GM12878 (cell line): Measurements from ENCODE around the gene ZNF148. TPM values are rescaled to one million over a fixed set of nuclear protein-coding genes. Genes with fewer than 3 reads are reported as not detected.

ENCODE experiments used
- ATAC-seq: fragments of 200-7000 bp; cut with Tn5 transposase; 3 replicates; pipeline ENCODE4 v1.9.1; 2020; ENCODE audit warnings: mild to moderate bottlenecking, moderate library complexity
- BruUV-seq: library from RNA; stranded (reverse); fragments of 400-500 nt; replicated peaks from 2 replicates; lab custom pipeline; 2021; lab: Mats Ljungman, UMichigan
- CTCF ChIA-PET: fragments of 300-600 bp; sonication (Branson Sonifier 250); formaldehyde crosslinking; extraction: SDS; loops from one replicate; lab custom pipeline; 2021; ENCODE audit warnings: inconsistent platforms; lab: Yijun Ruan, JAX
- POLR2A ChIA-PET: fragments of 350-600 bp; formaldehyde crosslinking; extraction: SDS; loops from one replicate; lab custom pipeline; 2021; ENCODE audit warnings: inconsistent platforms; lab: Charles Lee
- RAD21 ChIA-PET: fragments of 300-600 bp; sonication (Branson Sonifier 250); formaldehyde crosslinking; loops from one replicate; lab custom pipeline; 2023; ENCODE audit warnings: antibody characterized with exemption; ENCODE audit not compliant: unreplicated experiment; lab: Charles Lee
- SMC1A ChIA-PET: fragments of 300-600 bp; sonication (Branson Sonifier 250); formaldehyde crosslinking; loops from one replicate; lab custom pipeline; 2023; ENCODE audit not compliant: unreplicated experiment, uncharacterized antibody; lab: Charles Lee
- DNase-seq: peaks from one replicate; pipeline ENCODE4 v3.0.0-alpha.2; 2011; ENCODE audit warnings: low read depth, low spot score
- FAIRE-seq: peaks from 3 replicates; lab custom pipeline; 2011; peaks lifted over from hg19 to GRCh38; lab: Jason Lieb, UNC
- H2AFZ ChIP-seq: 2 replicates; pipeline ENCODE4 v1.6.0; 2011; ENCODE audit warnings: low read depth, low read length, control low read depth; ENCODE audit not compliant: control insufficient read depth
- H3K27ac ChIP-seq: 2 replicates; pipeline ENCODE4 v1.5.1; 2011; ENCODE audit warnings: control low read depth; ENCODE audit not compliant: control insufficient read depth, insufficient read depth
- H3K27me3 ChIP-seq, 2 experiments: replicated peaks in 1 of 2; 2 replicates each; pipeline versions ENCODE4 v1.6.0 to v1.6.1; 2011; ENCODE audit warnings: low read length in 1 of 2; ENCODE audit not compliant: control insufficient read depth in 2 of 2, insufficient read depth in 2 of 2
- H3K36me3 ChIP-seq, 2 experiments: 2 replicates each; pipeline ENCODE4 v1.5.1; 2011; ENCODE audit warnings: low read length in 1 of 2; ENCODE audit not compliant: control insufficient read depth in 2 of 2, insufficient read depth in 2 of 2
- H3K4me1 ChIP-seq: 2 replicates; pipeline ENCODE4 v1.6.1; 2011; ENCODE audit warnings: mild to moderate bottlenecking, low read length, moderate library complexity, mixed read lengths; ENCODE audit not compliant: control insufficient read depth, insufficient read depth
- H3K4me2 ChIP-seq: 2 replicates; pipeline ENCODE4 v1.6.0; 2011; ENCODE audit warnings: control low read depth; ENCODE audit not compliant: control insufficient read depth, insufficient read depth
- H3K4me3 ChIP-seq: fragments of 200-600 bp; sonication (generic); 2 replicates; pipeline ENCODE4 v1.5.1; 2016
- H3K79me2 ChIP-seq: 2 replicates; pipeline ENCODE4 v1.6.0; 2011; ENCODE audit warnings: low read length; ENCODE audit not compliant: control insufficient read depth, insufficient read depth
- H3K9ac ChIP-seq: 2 replicates; pipeline ENCODE4 v1.8.0; 2011; ENCODE audit warnings: low read length, control low read depth, mixed read lengths; ENCODE audit not compliant: control insufficient read depth, insufficient read depth
- H3K9me3 ChIP-seq: replicated peaks from 3 replicates; pipeline ENCODE4 v1.5.1; 2011; ENCODE audit warnings: mild to moderate bottlenecking, low read length; ENCODE audit not compliant: control insufficient read depth, insufficient read depth
- H4K20me1 ChIP-seq: 2 replicates; pipeline ENCODE4 v1.6.0; 2011; ENCODE audit not compliant: control insufficient read depth, insufficient read depth
- ATF2 ChIP-seq: IDR thresholded peaks from 2 replicates; pipeline ENCODE4 v1.6.1; 2012; ENCODE audit warnings: low read length, inconsistent platforms
- ATF7 ChIP-seq: fragments of 450-650 bp; IDR thresholded peaks from 2 replicates; pipeline ENCODE4 v1.6.1; 2016; ENCODE audit warnings: low read depth, mild to moderate bottlenecking
- HSF1 ChIP-seq: fragments of 150-350 bp; IDR thresholded peaks from 2 replicates; pipeline ENCODE4 v1.6.1; 2014; ENCODE audit warnings: mild to moderate bottlenecking, low read depth, low read length
- NRF1 ChIP-seq: conservative IDR thresholded peaks from 2 replicates; pipeline ENCODE4 v1.6.1; 2011; ENCODE audit warnings: mild to moderate bottlenecking, low read depth, low read length, improper control_type of control experiment
- POLR2AphosphoS2 ChIP-seq: IDR thresholded peaks from 2 replicates; pipeline ENCODE4 v1.6.1; 2011; ENCODE audit warnings: low read depth, mild to moderate bottlenecking, low read length, improper control_type of control experiment, moderate library complexity
- REST ChIP-seq: IDR thresholded peaks from 2 replicates; pipeline ENCODE4 v1.6.1; 2012; ENCODE audit warnings: mild to moderate bottlenecking, low read depth, low read length
- TAF1 ChIP-seq: IDR thresholded peaks from 2 replicates; pipeline ENCODE4 v1.6.1; 2011; ENCODE audit warnings: mild to moderate bottlenecking, low read depth, low read length, borderline replicate concordance
- TCF12 ChIP-seq: IDR thresholded peaks from 2 replicates; pipeline ENCODE4 v1.6.1; 2011; ENCODE audit warnings: low read depth, mild to moderate bottlenecking, low read length
- WGBS: methylation state at CpG from one replicate; pipeline ENCODE4 v1.1.6; 2016; ENCODE audit warnings: low lambda C conversion rate; ENCODE audit not compliant: insufficient replicate concordance, insufficient coverage; ENCODE audit errors: missing lambda C conversion rate; 5-methylcytosine and 5-hydroxymethylcytosine counted together
- in situ Hi-C: fragments of 300-500 bp; cut with MboI; formaldehyde crosslinking; loops from 9 replicates; pipeline ENCODE4 v1.14.3; 2018; ENCODE audit warnings: mixed read lengths
- intact Hi-C: fragments of 100-400 bp; cut with micrococcal nuclease; formaldehyde crosslinking; loops from one replicate; pipeline ENCODE4 v1.14.2; 2022; ENCODE audit not compliant: unreplicated experiment
- polyA plus RNA-seq, 11 experiments: library from polyadenylated mRNA; depleted of rRNA in 4 of 11; unstranded in 6 of 11; stranded (reverse) in 5 of 11; fragments of >200 nt; fragmentation: Nextera tagmentation in 4 of 11; fragmentation: Illumina TruSeq in 1 of 11; extraction: Ambion mirVana in 4 of 11; extraction: Trizol in 1 of 11; gene quantifications; 1 replicate in 1 of 11; 2 replicates in 10 of 11; pipeline versions ENCODE4 v1.2.1 to v1.2.3, GENCODE V29; 2011 to 2016; ENCODE audit warnings: inconsistent platforms in 2 of 11, missing spikeins in 2 of 11, low read depth in 1 of 11
- total RNA-seq, 4 experiments: library from RNA; depleted of rRNA in 3 of 4; stranded (reverse); fragments of >200 nt in 3 of 4; fragmentation: Illumina TruSeq in 1 of 4; extraction: Trizol in 1 of 4; gene quantifications; 2 replicates each; pipeline versions ENCODE4 v1.2.1 to v1.2.3, GENCODE V29; 2013 to 2021

ZNF148 gene
- total and polyA plus RNA-seq, 10 of the 15 experiments (the other 5 are each of a cell fraction or from before 2014, with no cell fraction given), result 8.6 to 40.4 (median 26.7) TPM

- no peaks in the 10 kb centered on the region for H3K27me3 ChIP-seq
- FAIRE-seq (no peak), DNase-seq (no peak), ATAC-seq (no peak)
- ChIA-PET POLR2A (interaction anchor here (0.6 kb wide), 1 partner anchor 121 kb away, joined by 3 read pairs; no protein-coding TSS in a partner anchor), RAD21 (interaction anchor here (1.2 kb wide), 1 partner anchor 448 kb away, joined by 3 read pairs; the partner anchor contains the start of gene MUC13), SMC1A (interaction anchor here (1.0 to 1.6 kb wide), 3 partner anchors 52 to 204 kb away, joined by 4 to 5 read pairs (median 4); no protein-coding TSS in a partner anchor), CTCF (interaction anchor here (1.1 to 1.2 kb wide), 2 partner anchors 13 to 37 kb away, joined by 3 read pairs; no protein-coding TSS in a partner anchor)
- no TSS peak for BruUV-seq
- intact Hi-C loops (no loop called here), in situ Hi-C loops (no loop called here)
- no peak overlapping the region for H3K9ac ChIP-seq
- H2AFZ ChIP-seq, result no peak overlapping the region
- no peaks in the 10 kb centered on the region for H3K79me2 ChIP-seq
- no peak for TF ChIP-seq ATF7
- TF ChIP-seq TAF1, result no peak
- TF ChIP-seq HSF1, result no peak
- no peak for TF ChIP-seq NRF1
- no peak for TF ChIP-seq TCF12
- no peak for TF ChIP-seq REST
- TF ChIP-seq ATF2, result no peak
- TF ChIP-seq POLR2AphosphoS2, result no peak
- H3K36me3 ChIP-seq, result no peaks in the 10 kb centered on the region
- H3K4me1 ChIP-seq, result no peaks in the 10 kb centered on the region
- H3K9me3 ChIP-seq, result no peaks in the 10 kb centered on the region
- H3K27ac ChIP-seq, result no peak overlapping the region
- H4K20me1 ChIP-seq, result no peaks in the 10 kb centered on the region
- H3K4me2 ChIP-seq, result no peak overlapping the region
- H3K4me3 ChIP-seq, result no peak overlapping the region
- 55% methylated on average over 1 of the region's 1 CpG for WGBS
Measured at GRCh38 chr3:125382298-125382697, 7.2 kb upstream of the ZNF148 start.
